ENCODE data around the gene GSTT2B. TPM values are rescaled to one million over a fixed set of nuclear protein-coding genes. Genes with fewer than 3 reads are reported as not detected.
"Not testable (repeated sequence)": the region's sequence is repeated elsewhere in the genome, so short reads cannot be mapped to it uniquely, and the experiment has no call there.

The GSTT2B gene
- total and polyA plus RNA-seq, 11 donors = 0.81 to 19.9 (median 6.6) TPM

GRCh38 chr22:23986538-23987178, 25.7 kb upstream of the GSTT2B start:
- intact Hi-C loops (cut with DNase I) = loop anchor here in 2 of 10 donors (5.0 kb wide), 1 partner anchor 261 kb away; the partner anchor contains the start of gene GGT5 (in 2 of the 2)
- not testable (repeated sequence) for H3K4me1 ChIP-seq, H3K27ac ChIP-seq, DNase-seq, ATAC-seq, H3K4me3 ChIP-seq, H3K36me3 ChIP-seq, H3K27me3 ChIP-seq, H3K9me3 ChIP-seq
- WGBS, 4 donors = 80 to 97% (median 83%) methylated on average over 4 of the region's 4 CpGs; no CpG with 5 or more reads in 1 of the 4 donors

GRCh38 chr22:23986089-23986488, 25.1 kb upstream of the GSTT2B start:
- not testable (repeated sequence) for H3K9me3 ChIP-seq, ATAC-seq, H3K4me1 ChIP-seq, DNase-seq, H3K4me3 ChIP-seq, H3K27me3 ChIP-seq, H3K36me3 ChIP-seq, H3K27ac ChIP-seq
- WGBS, 4 donors = 85 to 94% (median 88%) methylated on average over 8 of the region's 8 CpGs; no CpG with 5 or more reads in 1 of the 4 donors
- intact Hi-C loops (cut with DNase I) = loop anchor here in 2 of 10 donors (5.0 kb wide), 1 partner anchor 261 kb away; the partner anchor contains the start of gene GGT5 (in 2 of the 2)

GRCh38 chr22:23984430-23984829, 23.4 kb upstream of the GSTT2B start:
- DNase-seq (peak in 1 of 5 donors; percentile 56), ATAC-seq (peak in 2 of 4 donors; percentile 62 to 68)
- H3K4me3 ChIP-seq = no peak overlapping the region
- no peaks in the 10 kb centered on the region for H3K27me3 ChIP-seq
- no peaks in the 10 kb centered on the region for H3K9me3 ChIP-seq
- H3K4me1 ChIP-seq = no peaks in the 10 kb centered on the region
- TF ChIP-seq POLR2A (IDR thresholded peaks at IDR 0.05) (no peak), CTCF (IDR thresholded peaks at IDR 0.05) (peak in 8 of 12 donors; percentile 41 to 77 (median 55))
- H3K27ac ChIP-seq = no peak overlapping the region
- WGBS, 4 donors = 41 to 46% (median 42%) methylated on average over 6 of the region's 6 CpGs; no CpG with 5 or more reads in 1 of the 4 donors
- no peaks in the 10 kb centered on the region for H3K36me3 ChIP-seq
- intact Hi-C loops (cut with DNase I) = no loop called here

GRCh38 chr22:23980567-23980966, 19.6 kb upstream of the GSTT2B start:
- peak in 1 of 5 donors; percentile 20 for DNase-seq
- intact Hi-C loops (cut with DNase I); H3K4me1 ChIP-seq; H3K27me3 ChIP-seq; ATAC-seq; H3K36me3 ChIP-seq; H3K27ac ChIP-seq; H3K9me3 ChIP-seq: not testable (repeated sequence)
- peak overlapping the region in 1 of 12 donors; percentile 40 for H3K4me3 ChIP-seq
- WGBS, 4 donors = 40 to 64% (median 50%) methylated on average over 2 to 6 of the region's 7 CpGs

GRCh38 chr22:23979557-23980240, 18.7 kb upstream of the GSTT2B start, which contains the start of gene GSTT2:
GSTT2 (plus strand) TSS chr22:23980134.
- H3K4me3 ChIP-seq = peak within 1 kb of the TSS in 1 of 12 donors; percentile 40
- DNase-seq; H3K9me3 ChIP-seq; H3K27ac ChIP-seq; H3K4me1 ChIP-seq; H3K27me3 ChIP-seq; intact Hi-C loops (cut with DNase I); H3K36me3 ChIP-seq: not testable (repeated sequence)
- peak; percentile 86 to 95 (median 90) for ATAC-seq
- no CpG with 5 or more reads among the region's 41 CpGs for WGBS, 4 donors

- H3K27me3 ChIP-seq; ATAC-seq; DNase-seq; H3K36me3 ChIP-seq; H3K9me3 ChIP-seq; intact Hi-C loops (cut with DNase I); H3K4me1 ChIP-seq; H3K4me3 ChIP-seq; H3K27ac ChIP-seq: not testable (repeated sequence)
- WGBS, 4 donors = 79 to 81% methylated on average over 7 of the region's 12 CpGs; no CpG with 5 or more reads in 2 of the 4 donors
Measured at GRCh38 chr22:23977304-23977703, 16.3 kb upstream of the GSTT2B start.

- intact Hi-C loops (cut with DNase I) = loop anchor here in 3 of 10 donors (5.0 kb wide), 2 partner anchors 43 to 48 kb away; no protein-coding TSS in a partner anchor
- Histone ChIP-seq H3K36me3 (peaks cover 0 to 21% (median 19%) of the 10 kb centered on the region in 9 donors), H3K4me3 (peak overlapping the region in 1 of 12 donors; percentile 28), H3K4me1 (peaks cover 0 to 13% (median 0%) of the 10 kb centered on the region in 12 donors)
- ATAC-seq = peak; percentile 8 to 53 (median 38)
- not testable (repeated sequence) for H3K9me3 ChIP-seq, H3K27ac ChIP-seq, H3K27me3 ChIP-seq, DNase-seq
- WGBS, 4 donors = 24 to 27% (median 25%) methylated on average over 7 to 10 of the region's 27 CpGs; no CpG with 5 or more reads in 1 of the 4 donors
Measured at GRCh38 chr22:23974836-23975352, 13.9 kb upstream of the GSTT2B start.

GRCh38 chr22:23974345-23974744, 13.3 kb upstream of the GSTT2B start, which contains the start of gene DDT:
DDT (minus strand) TSS chr22:23974441; CDS start chr22:23974414, 27 bp downstream.
- Histone ChIP-seq H3K4me1 (peaks cover 0 to 18% (median 1%) of the 10 kb centered on the region in 12 donors), H3K4me3 (peak within 1 kb of the TSS in 1 of 12 donors; percentile 28), H3K36me3 (peaks cover 0 to 26% (median 23%) of the 10 kb centered on the region in 9 donors)
- H3K27me3 ChIP-seq, H3K9me3 ChIP-seq, DNase-seq, H3K27ac ChIP-seq: not testable (repeated sequence)
- ATAC-seq = peak; percentile 92 to 98 (median 96)
- WGBS, 4 donors = no CpG with 5 or more reads among the region's 29 CpGs
- intact Hi-C loops (cut with DNase I) = loop anchor here in 3 of 10 donors (5.0 kb wide), 2 partner anchors 42 to 47 kb away; no protein-coding TSS in a partner anchor

GRCh38 chr22:23971927-23972326, 10.9 kb upstream of the GSTT2B start:
- ATAC-seq, H3K27me3 ChIP-seq, H3K27ac ChIP-seq, DNase-seq, H3K9me3 ChIP-seq, H3K4me3 ChIP-seq: not testable (repeated sequence)
- peaks cover 0 to 22% (median 1%) of the 10 kb centered on the region in 12 donors for H3K4me1 ChIP-seq
- intact Hi-C loops (cut with DNase I) = loop anchor here in 3 of 10 donors (5.0 kb wide), 2 partner anchors 40 to 45 kb away; no protein-coding TSS in a partner anchor
- H3K36me3 ChIP-seq = peaks cover 0 to 30% (median 26%) of the 10 kb centered on the region in 9 donors
- WGBS, 4 donors = 84 to 97% (median 91%) methylated on average over 3 of the region's 3 CpGs

All from heart left ventricle (tissue), 16 donors.